T-helper 2 cell treated with Interferon-gamma antibody and Interleukin-4, amounts not matched to agents 100 ng/mL and 5 ng/mL, for 36 hours (primary cell): Measurements from ENCODE around the gene SH2D1A. TPM values are rescaled to one million over a fixed set of nuclear protein-coding genes. Genes with fewer than 3 reads are reported as not detected.
"Not testable (repeated sequence)": the region's sequence is repeated elsewhere in the genome, so short reads cannot be mapped to it uniquely, and the experiment has no call there.

Experiments
- intact Hi-C: fragments of 100-400 bp; cut with micrococcal nuclease; formaldehyde crosslinking; loops from one replicate; pipeline ENCODE4 v1.15.1; 2023
- total RNA-seq: library from RNA; stranded (reverse); gene quantifications from 2 replicates; pipeline ENCODE4 v1.2.3, GENCODE V29; 2022

The SH2D1A gene
- 45.9 and 47.7 TPM in 2 replicates for total RNA-seq

- intact Hi-C loops, result loop anchor here (1.0 to 5.0 kb wide), 5 partner anchors 41 to 484 kb away; partner anchors contain the start of gene XIAP
Measured at GRCh38 chrX:124346117-124346876, at the start of gene SH2D1A. SH2D1A (plus strand) TSS chrX:124346563; CDS start chrX:124346643, 80 bp downstream.

GRCh38 chrX:124299323-124299722 is 47.0 kb upstream of the SH2D1A start:
- intact Hi-C loops, result not testable (repeated sequence)

GRCh38 chrX:124300405-124300804 is 46.0 kb upstream of the SH2D1A start:
- intact Hi-C loops, result loop anchor here (1.0 to 5.0 kb wide), 2 partner anchors 39 to 83 kb away; no protein-coding TSS in a partner anchor

- intact Hi-C loops, result no loop called here
Measured at GRCh38 chrX:124307253-124307907, 39.0 kb upstream of the SH2D1A start.

- intact Hi-C loops, result no loop called here
Measured at GRCh38 chrX:124325732-124326131, 20.6 kb upstream of the SH2D1A start.

GRCh38 chrX:124328765-124329164 is 17.6 kb upstream of the SH2D1A start:
- intact Hi-C loops, result no loop called here

GRCh38 chrX:124332481-124333424 is 13.6 kb upstream of the SH2D1A start, which contains the start of gene TEX13D:
TEX13D (plus strand) TSS chrX:124332660; CDS start chrX:124332918, 258 bp downstream.
- intact Hi-C loops, result no loop called here

GRCh38 chrX:124333862-124334261 is 12.5 kb upstream of the SH2D1A start:
- intact Hi-C loops, result no loop called here

- intact Hi-C loops, result not testable (repeated sequence)
Measured at GRCh38 chrX:124334555-124334954, 11.8 kb upstream of the SH2D1A start.

- intact Hi-C loops, result no loop called here
Measured at GRCh38 chrX:124335598-124335997, 10.8 kb upstream of the SH2D1A start.

- intact Hi-C loops, result no loop called here
Measured at GRCh38 chrX:124337916-124338315, 8.4 kb upstream of the SH2D1A start.

GRCh38 chrX:124338733-124339514 is 7.4 kb upstream of the SH2D1A start:
- intact Hi-C loops, result loop anchor here (1.0 kb wide), 1 partner anchor 39 kb away; no protein-coding TSS in a partner anchor

GRCh38 chrX:124341396-124342132 is 4.8 kb upstream of the SH2D1A start:
- intact Hi-C loops, result loop anchor here (2.0 kb wide), 2 partner anchors 17 to 103 kb away; no protein-coding TSS in a partner anchor

GRCh38 chrX:124342174-124342867 is 4.0 kb upstream of the SH2D1A start:
- intact Hi-C loops, result loop anchor here (2.0 kb wide), 2 partner anchors 16 to 104 kb away; no protein-coding TSS in a partner anchor

- intact Hi-C loops, result loop anchor here (2.0 kb wide), 2 partner anchors 16 to 104 kb away; no protein-coding TSS in a partner anchor
Measured at GRCh38 chrX:124343016-124343415, 3.3 kb upstream of the SH2D1A start.

GRCh38 chrX:124344246-124344645 is 2.1 kb upstream of the SH2D1A start:
- intact Hi-C loops, result no loop called here

- intact Hi-C loops, result loop anchor here (1.0 to 5.0 kb wide), 5 partner anchors 40 to 485 kb away; partner anchors contain the start of gene XIAP
Measured at GRCh38 chrX:124346877-124347241, 496 bp downstream of the SH2D1A start.

- intact Hi-C loops, result loop anchor here (5.0 kb wide), 3 partner anchors 40 to 485 kb away; partner anchors contain the start of gene XIAP
Measured at GRCh38 chrX:124347242-124347641, 879 bp downstream of the SH2D1A start.

- intact Hi-C loops, result loop anchor here (5.0 kb wide), 3 partner anchors 39 to 486 kb away; partner anchors contain the start of gene XIAP
Measured at GRCh38 chrX:124348182-124348581, 1.8 kb downstream of the SH2D1A start.
